WI38 (cell line): ENCODE measurements around the gene XXYLT1.

ENCODE experiments used
- H3K4me3 ChIP-seq: 2 replicates; pipeline ENCODE4 v1.5.1; 2011; ENCODE audit warnings: low read depth, mild to moderate bottlenecking, control low read depth, low read length
- TF ChIP-seq, protein P1 (sequence below): IDR thresholded peaks from 2 replicates; pipeline ENCODE4 v1.5.1; 2012; ENCODE audit warnings: low read depth, mild to moderate bottlenecking, control low read depth, low read length

Gene XXYLT1

DNA sequence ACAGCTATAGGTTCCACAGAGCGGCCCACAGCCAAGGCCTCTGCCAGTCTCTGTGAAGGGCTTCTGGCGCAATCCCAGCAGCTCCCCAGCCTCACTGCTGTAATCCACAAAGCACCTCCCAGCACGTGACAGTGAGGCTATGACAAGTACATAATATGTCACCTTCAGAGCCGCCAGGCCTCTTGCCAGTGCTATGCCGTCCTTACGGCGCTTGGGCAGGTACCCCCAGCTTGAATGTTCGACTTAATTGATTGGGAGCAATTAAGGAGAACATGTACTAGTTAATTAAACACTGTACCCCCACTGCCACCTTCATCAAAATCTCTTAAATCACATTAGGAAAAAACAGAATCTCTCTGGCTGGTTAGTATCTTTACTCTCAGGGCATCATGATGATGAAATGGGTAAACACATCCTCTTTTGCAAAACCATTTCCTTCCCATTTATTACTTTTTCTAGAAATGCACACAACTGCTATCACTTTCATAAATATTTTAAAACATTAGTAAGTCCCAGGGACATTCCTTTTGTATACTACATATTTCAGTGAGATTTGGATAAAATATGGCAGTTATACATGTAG lies 169.9 kb downstream of the XXYLT1 start:
- H3K4me3 ChIP-seq = no peak overlapping the region
- TF ChIP-seq, protein P1, sequence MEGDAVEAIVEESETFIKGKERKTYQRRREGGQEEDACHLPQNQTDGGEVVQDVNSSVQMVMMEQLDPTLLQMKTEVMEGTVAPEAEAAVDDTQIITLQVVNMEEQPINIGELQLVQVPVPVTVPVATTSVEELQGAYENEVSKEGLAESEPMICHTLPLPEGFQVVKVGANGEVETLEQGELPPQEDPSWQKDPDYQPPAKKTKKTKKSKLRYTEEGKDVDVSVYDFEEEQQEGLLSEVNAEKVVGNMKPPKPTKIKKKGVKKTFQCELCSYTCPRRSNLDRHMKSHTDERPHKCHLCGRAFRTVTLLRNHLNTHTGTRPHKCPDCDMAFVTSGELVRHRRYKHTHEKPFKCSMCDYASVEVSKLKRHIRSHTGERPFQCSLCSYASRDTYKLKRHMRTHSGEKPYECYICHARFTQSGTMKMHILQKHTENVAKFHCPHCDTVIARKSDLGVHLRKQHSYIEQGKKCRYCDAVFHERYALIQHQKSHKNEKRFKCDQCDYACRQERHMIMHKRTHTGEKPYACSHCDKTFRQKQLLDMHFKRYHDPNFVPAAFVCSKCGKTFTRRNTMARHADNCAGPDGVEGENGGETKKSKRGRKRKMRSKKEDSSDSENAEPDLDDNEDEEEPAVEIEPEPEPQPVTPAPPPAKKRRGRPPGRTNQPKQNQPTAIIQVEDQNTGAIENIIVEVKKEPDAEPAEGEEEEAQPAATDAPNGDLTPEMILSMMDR = no peak

GRCh38 chr3:195099951-195100785 lies 170.8 kb downstream of the XXYLT1 start:
- TF ChIP-seq, protein P1 = no peak
- no peak overlapping the region for H3K4me3 ChIP-seq

GRCh38 chr3:195098741-195099525 lies 172.0 kb downstream of the XXYLT1 start:
- TF ChIP-seq, protein P1 = no peak

DNA sequence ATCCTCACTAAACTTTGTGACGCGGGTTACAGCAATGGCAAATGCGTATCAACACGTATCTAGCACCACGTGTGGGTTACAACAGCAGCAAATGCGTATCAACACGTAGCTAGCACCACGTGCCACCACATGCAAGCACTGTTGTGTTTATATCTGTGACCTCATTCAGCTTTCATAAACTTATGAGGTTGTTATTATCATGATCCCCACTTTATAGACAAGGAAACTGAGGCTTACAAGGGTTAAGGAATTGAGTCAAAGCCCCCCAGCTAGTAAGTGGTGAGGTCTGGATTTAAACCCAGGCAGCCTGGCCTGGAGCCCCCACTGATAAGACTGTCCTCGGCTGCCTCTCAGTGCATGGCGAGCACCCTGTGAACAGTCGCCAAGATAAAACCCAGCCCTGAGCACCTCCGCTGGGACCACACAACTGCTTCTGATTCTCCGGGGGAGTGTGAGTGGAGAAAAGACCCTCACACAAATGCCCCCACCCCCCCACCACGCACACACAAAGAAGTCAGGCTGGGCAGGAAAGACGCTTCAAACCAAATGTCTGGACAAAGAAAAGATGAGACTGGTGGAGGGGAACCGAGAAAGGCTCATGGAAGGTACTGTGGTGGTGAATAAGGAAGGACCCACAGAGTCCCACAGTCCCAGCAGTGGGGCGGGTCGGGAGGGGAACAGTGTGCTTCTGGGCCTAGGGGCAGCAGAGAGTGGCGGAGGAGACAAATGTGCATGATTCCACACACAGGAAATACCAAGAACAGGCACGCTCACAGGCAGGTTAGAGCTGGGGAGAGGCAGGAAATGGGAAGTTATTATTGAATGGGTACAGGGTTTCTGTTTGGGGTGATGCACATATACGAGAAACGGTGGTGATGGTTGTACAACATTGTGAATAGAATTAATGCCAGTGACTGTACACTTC lies 173.4 kb downstream of the XXYLT1 start:
- no peak overlapping the region for H3K4me3 ChIP-seq

More at GRCh38 chr3:195098741-195099525, 172.0 kb downstream of the XXYLT1 start:
- H3K4me3 ChIP-seq = no peak overlapping the region

GRCh38 chr3:195096484-195097330 lies 174.3 kb downstream of the XXYLT1 start:
- H3K4me3 ChIP-seq = no peak overlapping the region
- TF ChIP-seq, protein P1 = no peak

More for the DNA sequence above, 173.4 kb downstream of the XXYLT1 start:
- TF ChIP-seq, protein P1 = no peak

- TF ChIP-seq, protein P1 = no peak
- no peak overlapping the region for H3K4me3 ChIP-seq
Observed at GRCh38 chr3:195096053-195096452, 174.9 kb downstream of the XXYLT1 start.
